Right lobe of liver (tissue), 4 donors: ENCODE data around the gene RAPGEFL1.

Experiments used
- CTCF ChIP-seq, 4 donors: fragments of 200-600 bp in 3 of 4; fragments of 450-650 bp in 1 of 4; IDR thresholded peaks; one replicate each; pipeline versions ENCODE4 v1.5.1 to v1.8.0; 2016 to 2022; ENCODE audit warnings: antibody characterized with exemption in 4 of 4, mild to moderate bottlenecking in 2 of 4
- POLR2A ChIP-seq: fragments of 450-650 bp; IDR thresholded peaks from one replicate; pipeline ENCODE4 v1.6.1; 2017; ENCODE audit warnings: antibody characterized with exemption, mild to moderate bottlenecking
- donor health status: DM: no; HTN: no; CAD: no.
- donor health status: DM: no; HTN: no; CAD: no.
- donor health status: DM: no; HTN: yes; CAD: no.

GRCh38 chr17:40198576-40198975 is 21.3 kb downstream of the RAPGEFL1 start:
- TF ChIP-seq CTCF (IDR thresholded peaks at IDR 0.05): no peak
- TF ChIP-seq POLR2A: no peak
